22Rv1 (cell line): ENCODE data around the gene IFT122.

ENCODE experiments used
- H3K27ac ChIP-seq: fragments of 450-650 bp; 2 replicates; pipeline ENCODE4 v1.5.1; 2017
- CTCF ChIP-seq: fragments of 450-650 bp; IDR thresholded peaks from 2 replicates; pipeline ENCODE4 v1.5.1; 2017; ENCODE audit warnings: mild to moderate bottlenecking
- ZFX ChIP-seq: fragments of 450-650 bp; IDR thresholded peaks from 2 replicates; pipeline ENCODE4 v1.6.1; 2017; ENCODE audit warnings: antibody characterized with exemption, borderline replicate concordance

The IFT122 gene

GRCh38 chr3:129530821-129531220 lies 90.8 kb downstream of the IFT122 start:
- TF ChIP-seq ZFX (no peak), CTCF (no peak)
- no peak overlapping the region for H3K27ac ChIP-seq

- H3K27ac ChIP-seq, result no peak overlapping the region
- no peak for TF ChIP-seq ZFX
- no peak for TF ChIP-seq CTCF
Observed at GRCh38 chr3:129531699-129532098, 91.7 kb downstream of the IFT122 start.

- no peak overlapping the region for H3K27ac ChIP-seq
- TF ChIP-seq CTCF, result no peak
- no peak for TF ChIP-seq ZFX
Observed at GRCh38 chr3:129532261-129532660, 92.2 kb downstream of the IFT122 start.

DNA sequence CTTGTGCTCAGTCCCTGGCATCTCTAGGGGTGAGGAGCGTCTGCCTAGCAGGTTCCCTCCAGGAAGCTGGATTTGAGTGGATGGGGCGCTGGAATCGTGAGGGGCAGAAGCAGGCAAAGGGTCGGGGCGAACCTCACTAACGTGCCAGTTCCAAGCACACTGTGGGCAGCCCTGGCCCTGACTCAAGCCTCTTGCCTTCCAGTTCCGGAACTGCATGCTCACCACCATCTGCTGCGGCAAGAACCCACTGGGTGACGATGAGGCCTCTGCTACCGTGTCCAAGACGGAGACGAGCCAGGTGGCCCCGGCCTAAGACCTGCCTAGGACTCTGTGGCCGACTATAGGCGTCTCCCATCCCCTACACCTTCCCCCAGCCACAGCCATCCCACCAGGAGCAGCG lies 93.4 kb downstream of the IFT122 start:
- H3K27ac ChIP-seq, result no peak overlapping the region
- no peak for TF ChIP-seq ZFX
- TF ChIP-seq CTCF, result no peak

GRCh38 chr3:129534428-129535027 lies 94.5 kb downstream of the IFT122 start:
- TF ChIP-seq ZFX (no peak), CTCF (no peak)
- H3K27ac ChIP-seq, result no peak overlapping the region

DNA sequence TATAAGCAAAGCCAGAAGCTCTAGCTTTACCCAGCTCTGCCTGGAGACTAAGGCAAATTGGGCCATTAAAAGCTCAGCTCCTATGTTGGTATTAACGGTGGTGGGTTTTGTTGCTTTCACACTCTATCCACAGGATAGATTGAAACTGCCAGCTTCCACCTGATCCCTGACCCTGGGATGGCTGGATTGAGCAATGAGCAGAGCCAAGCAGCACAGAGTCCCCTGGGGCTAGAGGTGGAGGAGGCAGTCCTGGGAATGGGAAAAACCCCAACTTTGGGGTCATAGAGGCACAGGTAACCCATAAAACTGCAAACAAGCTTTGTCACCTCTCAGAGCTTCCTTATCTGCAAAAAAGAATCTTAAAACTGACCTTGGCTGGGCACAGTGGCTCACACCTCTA lies 95.1 kb downstream of the IFT122 start:
- TF ChIP-seq CTCF (no peak), ZFX (no peak)
- no peak overlapping the region for H3K27ac ChIP-seq

DNA sequence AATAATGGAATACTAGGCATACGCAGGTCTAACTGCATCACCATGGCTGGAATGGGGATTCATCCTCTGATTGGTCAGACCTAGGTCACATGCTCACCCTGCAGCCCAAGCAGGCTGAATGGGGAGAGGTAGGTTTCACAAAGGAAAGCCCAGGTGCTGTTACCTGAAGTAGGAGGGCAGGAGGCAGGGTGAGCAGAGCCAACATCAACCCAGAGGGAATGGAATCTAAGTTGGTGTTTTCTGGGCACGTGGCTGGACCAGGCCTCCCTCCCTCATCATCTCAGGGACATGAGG lies 96.3 kb downstream of the IFT122 start:
- H3K27ac ChIP-seq, result no peak overlapping the region
- TF ChIP-seq CTCF (no peak), ZFX (no peak)
